AG10803 (cell line): ENCODE measurements around the gene SCGB1A1.

Experiments used
- DNase-seq: peaks from one replicate; pipeline ENCODE4 v3.0.0; 2010; ENCODE audit warnings: low read depth
- H3K4me3 ChIP-seq: 2 replicates; pipeline ENCODE4 v1.5.1; 2011; ENCODE audit warnings: mild to moderate bottlenecking, low read length, control low read depth
- CTCF ChIP-seq: conservative IDR thresholded peaks from 2 replicates; pipeline ENCODE4 v1.5.1; 2011; ENCODE audit warnings: mild to moderate bottlenecking, low read length, control low read depth, inconsistent platforms

Gene SCGB1A1

DNA sequence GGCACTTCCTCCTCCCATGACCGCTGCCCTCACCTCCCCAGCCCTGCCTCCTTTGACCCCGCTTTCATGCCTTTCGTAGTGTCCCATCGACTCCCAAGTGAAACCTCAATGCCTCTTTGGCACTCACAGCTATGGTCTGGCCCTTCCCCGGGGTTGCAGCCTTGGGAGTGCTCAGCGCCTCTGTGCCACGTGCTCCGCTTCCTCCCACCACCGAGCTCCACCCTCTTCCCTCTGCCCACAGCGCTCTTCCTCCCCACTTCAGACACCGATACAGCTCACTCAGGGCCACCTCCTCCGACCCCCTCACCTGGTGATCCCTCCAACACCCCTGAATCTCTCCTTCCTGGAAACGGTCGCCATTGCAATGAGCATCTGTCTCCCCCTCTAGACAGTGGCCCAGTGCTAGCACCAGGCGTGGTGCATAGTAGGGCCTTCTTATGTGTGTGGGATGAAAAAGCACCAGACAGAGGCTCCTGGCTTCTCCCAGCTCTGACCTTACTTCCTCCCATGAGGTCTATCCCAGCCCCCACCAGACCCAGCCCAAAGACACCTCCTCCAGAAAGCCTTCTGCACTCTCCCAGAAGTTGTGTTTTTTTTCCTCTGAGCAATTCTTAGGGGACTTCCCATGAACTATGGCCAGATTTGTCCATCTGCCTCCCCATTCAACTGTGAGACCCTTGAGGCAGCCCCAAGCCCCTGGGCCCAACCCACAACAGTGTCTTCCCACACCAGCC lies 16.4 kb upstream of the SCGB1A1 start:
- no peak for TF ChIP-seq CTCF
- peak; percentile 45 for DNase-seq
- H3K4me3 ChIP-seq, result peak overlapping the region; percentile 17

DNA sequence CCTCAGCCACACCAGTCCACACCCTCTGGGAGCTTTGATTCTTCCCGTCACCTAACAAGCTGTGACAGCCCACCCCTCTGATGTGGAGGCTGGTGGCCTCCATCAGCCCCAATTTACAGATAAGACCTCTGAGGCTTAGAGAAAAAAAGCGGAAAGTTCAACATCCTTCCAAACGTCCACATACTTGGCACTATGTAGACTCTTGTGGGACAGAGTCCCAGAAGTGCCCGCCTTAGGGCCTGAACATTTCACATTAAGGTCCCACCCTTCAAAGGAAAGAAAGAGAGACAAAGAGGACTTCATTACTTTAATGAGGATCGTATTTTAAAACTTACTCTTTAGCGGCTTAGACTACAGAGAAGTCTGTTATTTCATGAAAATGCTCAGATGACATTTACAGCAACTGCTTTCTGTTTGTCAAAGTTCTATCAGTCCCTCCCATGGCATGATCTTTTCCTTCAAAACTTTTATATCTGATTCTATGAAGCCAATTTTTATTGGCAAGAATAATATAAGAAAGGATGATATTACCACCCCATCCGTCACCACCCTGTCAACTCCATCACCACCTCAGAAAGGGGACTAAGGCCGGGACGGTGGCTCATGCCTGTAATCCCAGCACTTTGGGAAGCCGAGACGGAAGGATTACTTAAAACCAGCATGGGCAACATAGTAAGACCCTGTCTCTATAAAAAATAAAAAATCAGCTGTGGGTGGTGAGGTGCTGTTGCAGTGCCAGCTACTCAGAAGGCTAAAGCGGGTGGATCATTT lies 15.7 kb upstream of the SCGB1A1 start:
- DNase-seq, result no peak
- no peak for TF ChIP-seq CTCF
- H3K4me3 ChIP-seq, result no peak overlapping the region

DNA sequence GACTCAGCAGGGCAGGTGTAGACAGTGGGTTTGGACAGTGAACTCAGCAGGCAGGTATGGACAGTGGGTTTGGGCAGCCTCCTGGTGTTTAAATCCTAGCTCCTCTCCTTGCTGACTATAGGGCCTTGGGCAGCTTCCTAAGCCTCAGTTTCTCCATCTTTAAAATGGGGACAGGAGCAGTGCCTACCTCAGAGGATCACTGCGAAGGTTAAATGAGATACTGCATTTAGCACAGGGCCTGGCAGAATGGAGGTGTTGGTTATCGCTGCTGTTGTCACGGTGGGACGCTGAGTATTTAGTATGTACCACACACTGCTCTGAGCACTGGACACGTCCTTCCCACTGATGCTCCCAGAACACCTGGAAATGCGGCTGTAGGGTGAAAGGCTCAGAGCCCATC lies 14.4 kb upstream of the SCGB1A1 start:
- H3K4me3 ChIP-seq, result no peak overlapping the region
- DNase-seq, result no peak
- no peak for TF ChIP-seq CTCF

DNA sequence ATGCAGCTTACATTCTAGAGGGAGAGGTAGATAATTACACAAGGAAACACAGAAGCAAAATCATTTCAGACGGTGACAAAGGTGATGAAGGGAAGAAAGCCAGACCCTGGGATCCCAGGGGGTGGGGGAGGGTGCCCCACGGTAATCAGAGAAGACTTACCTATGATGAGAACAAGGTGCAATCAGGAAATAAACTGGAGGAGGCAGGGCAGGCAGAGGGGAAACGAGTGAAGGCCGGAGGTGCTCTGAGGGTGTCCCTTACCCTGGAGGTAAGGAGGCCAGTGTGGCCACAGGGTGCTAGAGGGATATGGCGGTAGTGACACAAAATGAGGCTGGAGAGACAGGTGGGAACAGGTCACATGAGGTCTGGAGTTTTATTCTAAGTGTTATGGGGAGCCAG lies 13.9 kb upstream of the SCGB1A1 start:
- no peak for TF ChIP-seq CTCF
- no peak for DNase-seq
- no peak overlapping the region for H3K4me3 ChIP-seq

- no peak overlapping the region for H3K4me3 ChIP-seq
- TF ChIP-seq CTCF, result no peak
- DNase-seq, result no peak
These were observed 12.8 kb upstream of the SCGB1A1 start for GRCh38 chr11:62406034-62406433.

GRCh38 chr11:62409831-62410230 lies 9.0 kb upstream of the SCGB1A1 start:
- no peak for TF ChIP-seq CTCF
- DNase-seq, result no peak
- H3K4me3 ChIP-seq, result no peak overlapping the region

- no peak overlapping the region for H3K4me3 ChIP-seq
- TF ChIP-seq CTCF, result no peak
- DNase-seq, result no peak
These were observed 7.9 kb upstream of the SCGB1A1 start for GRCh38 chr11:62410972-62411371.
